Stimulated activated CD8-positive, alpha-beta memory T cell treated with anti-CD3 and anti-CD28 coated beads, Interleukin-7, amount 100 ng/mL, for 24 hours (primary cell): ENCODE results near the gene NHLRC3.
A peak's percentile ranks its signal among the peaks of the same experiment; 100 is the strongest.
"Not testable (repeated sequence)": the region's sequence is repeated elsewhere in the genome, so short reads cannot be mapped to it uniquely, and the experiment has no call there.

ENCODE experiments used
- DNase-seq: peaks from one replicate; pipeline ENCODE4 v3.0.0-alpha.2; 2020; ENCODE audit warnings: low read depth

Gene NHLRC3, protein sequence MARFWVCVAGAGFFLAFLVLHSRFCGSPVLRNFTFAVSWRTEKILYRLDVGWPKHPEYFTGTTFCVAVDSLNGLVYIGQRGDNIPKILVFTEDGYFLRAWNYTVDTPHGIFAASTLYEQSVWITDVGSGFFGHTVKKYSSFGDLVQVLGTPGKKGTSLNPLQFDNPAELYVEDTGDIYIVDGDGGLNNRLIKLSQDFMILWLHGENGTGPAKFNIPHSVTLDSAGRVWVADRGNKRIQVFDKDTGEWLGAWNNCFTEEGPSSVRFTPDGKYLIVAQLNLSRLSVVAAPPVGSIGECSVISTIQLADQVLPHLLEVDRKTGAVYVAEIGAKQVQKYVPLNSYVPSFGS

GRCh38 chr13:39037880-39038568 is at the start of gene NHLRC3, which contains the start of gene PROSER1:
Gene NHLRC3 (plus strand): TSS chr13:39038456. CDS start chr13:39038640, 184 bp downstream.
Gene PROSER1 (minus strand): TSS chr13:39038089. CDS start chr13:39037242, 847 bp downstream.
- DNase-seq = peak; percentile 71

- no peak for DNase-seq
These were observed 47.6 kb upstream of the NHLRC3 start, which contains the start of gene STOML3 for GRCh38 chr13:38990693-38991092. Gene STOML3 (minus strand): TSS chr13:38990831. CDS start chr13:38990721, 110 bp downstream.

DNA sequence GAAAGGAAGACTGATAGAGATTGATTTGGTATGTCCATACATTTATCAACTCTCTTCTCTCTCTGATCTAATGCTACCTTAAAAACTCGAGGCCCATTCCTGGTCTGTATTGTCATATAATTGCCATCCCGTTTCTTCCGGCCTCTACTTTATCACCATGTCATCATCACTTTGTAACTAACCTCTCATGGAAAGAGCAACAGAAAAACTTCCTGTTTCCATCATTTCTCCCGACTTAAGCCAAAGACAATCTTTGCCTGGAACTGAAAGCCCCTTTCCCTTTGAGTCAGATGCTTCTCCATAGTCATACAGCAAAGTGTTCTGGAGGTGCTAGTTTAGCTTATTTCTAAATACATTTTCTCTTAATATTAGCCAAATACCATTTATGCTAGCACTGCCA is 44.9 kb upstream of the NHLRC3 start:
- no peak for DNase-seq

- DNase-seq = no peak
These were observed 39.5 kb upstream of the NHLRC3 start for GRCh38 chr13:38998739-38999138.

DNA sequence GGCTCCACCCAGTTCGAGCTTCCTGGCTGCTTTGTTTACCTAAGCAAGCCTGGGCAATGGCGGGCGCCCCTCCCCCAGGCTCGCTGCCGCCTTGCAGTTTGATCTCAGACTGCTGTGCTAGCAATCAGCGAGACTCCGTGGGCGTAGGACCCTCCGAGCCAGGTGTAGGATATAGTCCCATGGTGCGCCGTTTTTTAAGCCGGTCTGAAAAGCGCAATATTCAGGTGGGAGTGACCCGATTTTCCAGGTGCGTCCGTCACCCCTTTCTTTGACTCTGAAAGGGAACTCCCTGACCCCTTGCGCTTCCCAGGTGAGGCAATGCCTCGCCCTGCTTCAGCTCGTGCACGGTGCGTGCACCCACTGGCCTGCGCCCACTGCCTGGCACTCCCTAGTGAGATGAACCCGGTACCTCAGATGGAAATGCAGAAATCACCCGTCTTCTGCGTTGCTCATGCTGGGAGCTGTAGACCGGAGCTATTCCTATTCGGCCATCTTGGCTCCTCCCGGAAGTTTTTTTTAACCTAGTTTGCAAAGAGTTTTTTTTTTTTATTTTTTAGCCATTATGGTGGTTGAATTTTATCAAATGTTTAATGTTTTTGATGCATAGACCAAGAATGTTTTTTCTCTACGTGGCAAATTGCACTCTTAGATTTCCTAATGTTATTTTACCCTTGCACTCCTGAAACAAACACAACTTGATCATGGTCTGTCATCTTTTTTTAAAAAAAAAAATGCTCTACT is 31.7 kb upstream of the NHLRC3 start:
- not testable (repeated sequence) for DNase-seq

GRCh38 chr13:39012608-39013007 is 25.6 kb upstream of the NHLRC3 start:
- no peak for DNase-seq

GRCh38 chr13:39013462-39013861 is 24.8 kb upstream of the NHLRC3 start:
- DNase-seq = no peak

GRCh38 chr13:39016087-39016486 is 22.2 kb upstream of the NHLRC3 start:
- no peak for DNase-seq

GRCh38 chr13:39016787-39017186 is 21.5 kb upstream of the NHLRC3 start:
- no peak for DNase-seq

DNA sequence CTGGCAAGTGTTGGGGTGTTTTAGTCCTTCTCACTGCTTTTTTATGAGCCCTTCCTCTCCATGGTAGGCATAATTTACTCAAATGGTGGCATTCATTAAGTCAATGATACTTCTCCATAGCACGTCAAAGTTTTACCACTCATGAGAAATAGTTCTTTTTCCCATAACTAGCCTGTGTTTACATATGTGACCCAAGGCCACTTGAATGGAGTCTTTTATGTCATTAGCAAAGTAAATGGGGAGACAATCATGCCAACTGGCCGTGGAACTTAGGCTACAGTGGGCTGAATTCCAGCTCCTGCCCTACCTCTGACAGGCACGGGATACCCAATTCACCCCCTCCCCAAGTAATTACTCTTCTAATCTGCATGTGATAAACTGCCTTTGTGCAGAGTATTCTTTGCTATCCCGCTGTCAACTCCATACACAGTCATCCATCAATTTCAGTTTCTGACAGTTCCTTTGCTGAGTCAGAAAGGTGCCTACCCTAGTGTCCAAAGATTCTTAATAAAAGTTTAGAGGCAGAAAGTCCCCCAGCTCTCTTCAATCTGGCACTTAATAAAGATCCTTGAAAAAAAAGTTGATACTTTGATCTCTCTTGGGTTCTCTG is 17.3 kb upstream of the NHLRC3 start:
- no peak for DNase-seq

GRCh38 chr13:39023316-39023715 is 14.9 kb upstream of the NHLRC3 start:
- DNase-seq = no peak

GRCh38 chr13:39023761-39024160 is 14.5 kb upstream of the NHLRC3 start:
- no peak for DNase-seq

DNA sequence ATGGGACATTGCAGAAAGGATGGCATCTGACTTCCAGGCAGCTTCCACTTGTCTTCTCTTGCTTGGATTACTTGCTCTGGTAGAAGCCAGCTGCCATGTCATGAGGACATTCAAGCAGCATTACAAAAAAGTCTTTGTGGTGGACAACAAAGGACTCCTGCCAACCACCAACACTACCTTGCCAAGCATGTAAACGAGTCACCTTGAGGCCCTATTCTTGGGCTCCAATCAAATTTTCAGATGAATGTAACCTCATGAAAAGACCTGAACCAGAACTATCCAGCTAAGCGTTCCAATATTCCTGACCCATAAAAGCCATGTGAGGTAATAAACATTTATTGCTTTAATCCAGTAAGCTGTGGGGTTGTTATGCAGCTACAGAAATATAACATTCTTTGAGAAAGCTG is 12.8 kb upstream of the NHLRC3 start:
- no peak for DNase-seq

DNA sequence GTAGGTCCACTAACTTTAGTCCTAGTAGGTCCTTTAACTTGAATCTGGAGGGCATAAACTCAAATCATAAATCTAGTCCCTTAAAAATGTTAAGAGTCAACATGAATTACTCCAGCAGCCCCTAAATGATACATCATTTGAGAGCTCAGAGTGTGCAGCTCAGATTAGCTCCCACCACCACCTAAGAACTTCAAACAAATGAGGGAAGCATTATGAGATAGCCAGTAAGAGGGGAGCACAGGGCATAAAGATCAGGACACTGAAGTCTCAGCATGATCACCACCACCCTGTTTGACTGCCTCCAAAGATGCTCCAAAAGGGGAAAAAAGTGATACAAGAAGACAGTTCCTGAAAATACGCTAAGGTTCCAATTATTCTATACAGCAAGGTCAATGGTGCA is 6.1 kb upstream of the NHLRC3 start:
- DNase-seq = no peak

DNA sequence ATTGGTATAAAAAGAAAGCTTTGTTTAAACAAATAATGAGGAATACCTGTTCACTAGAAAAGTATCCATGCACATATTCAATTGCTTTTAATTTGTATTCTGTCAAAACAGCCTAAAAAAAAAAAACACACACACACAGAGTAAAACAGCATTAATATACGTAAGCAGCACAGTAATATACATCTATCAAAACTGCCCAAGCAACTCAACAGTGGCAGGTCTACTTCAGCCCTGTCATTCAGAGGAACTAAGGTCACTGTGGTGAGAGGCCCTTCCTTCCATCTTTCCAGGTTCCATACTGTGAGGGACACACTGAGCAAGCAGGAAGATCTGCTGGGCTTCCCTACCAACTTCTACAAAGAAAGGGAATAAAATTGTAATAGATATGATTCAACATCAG is 4.2 kb upstream of the NHLRC3 start:
- no peak for DNase-seq

GRCh38 chr13:39035204-39035603 is 3.1 kb upstream of the NHLRC3 start:
- no peak for DNase-seq

- no peak for DNase-seq
These were observed 2.5 kb upstream of the NHLRC3 start for GRCh38 chr13:39035799-39036198.

GRCh38 chr13:39036212-39036611 is 2.0 kb upstream of the NHLRC3 start:
- no peak for DNase-seq

- DNase-seq = peak; percentile 1
These were observed 811 bp upstream of the NHLRC3 start for GRCh38 chr13:39037410-39037879.

GRCh38 chr13:39038569-39039030 is 344 bp downstream of the NHLRC3 start:
- peak; percentile 24 for DNase-seq

- DNase-seq = no peak
These were observed 785 bp downstream of the NHLRC3 start for GRCh38 chr13:39039041-39039440.

DNA sequence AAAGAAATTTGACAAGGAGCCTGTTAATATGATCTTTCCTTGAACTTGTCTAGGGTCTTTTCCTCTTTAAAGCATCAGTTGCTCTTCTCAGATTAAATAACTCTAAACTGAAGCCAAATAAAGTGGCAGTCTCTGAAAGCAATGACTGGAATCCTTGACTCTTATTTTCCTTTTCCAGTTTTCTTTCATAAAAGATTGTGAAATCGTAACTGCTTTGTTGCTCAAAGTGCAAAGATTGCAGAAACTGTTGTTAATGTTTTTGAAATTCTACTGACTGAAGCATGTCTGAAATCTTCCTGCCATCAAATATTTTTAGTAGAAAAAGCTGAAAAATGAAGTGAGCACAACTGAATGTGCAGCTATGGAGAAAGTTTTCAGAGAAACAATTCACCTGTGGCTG is 1.9 kb downstream of the NHLRC3 start:
- no peak for DNase-seq
